Esophagus squamous epithelium (tissue), 5 donors: ENCODE measurements around the gene NUDT13. TPM values are rescaled to one million over a fixed set of nuclear protein-coding genes. Genes with fewer than 3 reads are reported as not detected.

ENCODE experiments used
- DNase-seq: peaks from one replicate; lab custom pipeline; 2025; lab: John Stamatoyannopoulos, UW
- H3K27ac ChIP-seq, 4 donors: fragments of 200-600 bp; sonication (generic); one replicate each; pipeline ENCODE4 v1.5.1; 2016 to 2019; ENCODE audit warnings: mild to moderate bottlenecking in 1 of 4
- H3K27me3 ChIP-seq, 4 donors: fragments of 200-600 bp; sonication (generic); 1 replicate in 3 of 4; 2 replicates in 1 of 4; pipeline versions ENCODE4 v1.5.1 to v1.6.0; 2017 to 2021; ENCODE audit warnings: antibody characterized with exemption in 1 of 4
- H3K36me3 ChIP-seq, 3 donors: fragments of 200-600 bp; sonication (generic); one replicate each; pipeline ENCODE4 v1.5.1; 2016 to 2019
- H3K4me1 ChIP-seq, 3 donors: fragments of 200-600 bp; sonication (generic); one replicate each; pipeline ENCODE4 v1.5.1; 2017 to 2019
- H3K4me3 ChIP-seq, 4 donors: fragments of 200-600 bp; sonication (generic); 1 replicate in 3 of 4; 2 replicates in 1 of 4; pipeline ENCODE4 v1.5.1; 2016 to 2019; ENCODE audit warnings: mild to moderate bottlenecking in 2 of 4, moderate library complexity in 1 of 4
- H3K9me3 ChIP-seq, 3 donors: fragments of 200-600 bp; sonication (generic); one replicate each; pipeline ENCODE4 v1.5.1; 2016 to 2019
- POLR2A ChIP-seq, 4 donors: fragments of 450-650 bp; IDR thresholded peaks; one replicate each; pipeline ENCODE4 v1.6.1; 2017; ENCODE audit warnings: antibody characterized with exemption in 4 of 4, mild to moderate bottlenecking in 4 of 4, moderate library complexity in 3 of 4
- WGBS, 2 donors: methylation state at CpG; one replicate each; pipeline ENCODE4 v1.1.5; 2018; 5-methylcytosine and 5-hydroxymethylcytosine counted together
- intact Hi-C: fragments of 100-400 bp; cut with DNase I; formaldehyde crosslinking; loops from one replicate; pipeline ENCODE4 v1.15.0; 2022
- total RNA-seq, 4 donors: library from RNA; depleted of rRNA; stranded (reverse); fragments of >200 nt; gene quantifications; one replicate each; pipeline ENCODE4 v1.1.0, GENCODE V29; 2016
- TF ChIP-seq, protein P1 (sequence below), 6 experiments: fragments of 450-650 bp in 4 of 6; fragments of 200-600 bp in 2 of 6; sonication (generic) in 2 of 6; IDR thresholded peaks; one replicate each; pipeline ENCODE4 v1.5.1; 2016 to 2019; ENCODE audit warnings: antibody characterized with exemption in 6 of 6, mild to moderate bottlenecking in 4 of 6, moderate library complexity in 4 of 6
- donor health status: DM: yes; HTN: yes; CAD: no.

NUDT13 gene
- total RNA-seq, 4 donors from 2014 or later: 0.88 to 1.9 (median 1.3) TPM; not detected in 1

- no peaks in the 10 kb centered on the region for H3K9me3 ChIP-seq
- intact Hi-C loops: no loop called here
- H3K4me1 ChIP-seq: peaks cover 0 to 19% (median 3%) of the 10 kb centered on the region in 3 donors
- H3K27me3 ChIP-seq: no peaks in the 10 kb centered on the region
- DNase-seq: no peak
- 92 to 94% methylated on average over 3 to 5 of the region's 5 CpGs for WGBS, 2 donors
- TF ChIP-seq, protein P1, sequence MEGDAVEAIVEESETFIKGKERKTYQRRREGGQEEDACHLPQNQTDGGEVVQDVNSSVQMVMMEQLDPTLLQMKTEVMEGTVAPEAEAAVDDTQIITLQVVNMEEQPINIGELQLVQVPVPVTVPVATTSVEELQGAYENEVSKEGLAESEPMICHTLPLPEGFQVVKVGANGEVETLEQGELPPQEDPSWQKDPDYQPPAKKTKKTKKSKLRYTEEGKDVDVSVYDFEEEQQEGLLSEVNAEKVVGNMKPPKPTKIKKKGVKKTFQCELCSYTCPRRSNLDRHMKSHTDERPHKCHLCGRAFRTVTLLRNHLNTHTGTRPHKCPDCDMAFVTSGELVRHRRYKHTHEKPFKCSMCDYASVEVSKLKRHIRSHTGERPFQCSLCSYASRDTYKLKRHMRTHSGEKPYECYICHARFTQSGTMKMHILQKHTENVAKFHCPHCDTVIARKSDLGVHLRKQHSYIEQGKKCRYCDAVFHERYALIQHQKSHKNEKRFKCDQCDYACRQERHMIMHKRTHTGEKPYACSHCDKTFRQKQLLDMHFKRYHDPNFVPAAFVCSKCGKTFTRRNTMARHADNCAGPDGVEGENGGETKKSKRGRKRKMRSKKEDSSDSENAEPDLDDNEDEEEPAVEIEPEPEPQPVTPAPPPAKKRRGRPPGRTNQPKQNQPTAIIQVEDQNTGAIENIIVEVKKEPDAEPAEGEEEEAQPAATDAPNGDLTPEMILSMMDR (IDR thresholded peaks at IDR 0.05): no peak
- no peak for TF ChIP-seq POLR2A (IDR thresholded peaks at IDR 0.05)
- H3K4me3 ChIP-seq: no peak overlapping the region
- no peak overlapping the region for H3K27ac ChIP-seq
- H3K36me3 ChIP-seq: no peaks in the 10 kb centered on the region
Measured at GRCh38 chr10:73084209-73084608, 26.0 kb upstream of the NUDT13 start.

GRCh38 chr10:73086816-73087215, 23.4 kb upstream of the NUDT13 start:
- no peak for DNase-seq
- Histone ChIP-seq H3K4me3 (no peak overlapping the region), H3K27me3 (no peaks in the 10 kb centered on the region), H3K36me3 (no peaks in the 10 kb centered on the region), H3K4me1 (peaks cover 0 to 19% (median 3%) of the 10 kb centered on the region in 3 donors), H3K9me3 (no peaks in the 10 kb centered on the region), H3K27ac (no peak overlapping the region)
- intact Hi-C loops: no loop called here
- TF ChIP-seq, protein P1 (IDR thresholded peaks at IDR 0.05): no peak
- no peak for TF ChIP-seq POLR2A (IDR thresholded peaks at IDR 0.05)
- WGBS, 2 donors: 83 to 84% methylated on average over 4 of the region's 4 CpGs

- Histone ChIP-seq H3K36me3 (no peaks in the 10 kb centered on the region), H3K4me3 (no peak overlapping the region), H3K9me3 (no peaks in the 10 kb centered on the region), H3K27me3 (no peaks in the 10 kb centered on the region), H3K27ac (no peak overlapping the region), H3K4me1 (peaks cover 0 to 18% (median 1%) of the 10 kb centered on the region in 3 donors)
- DNase-seq: no peak
- intact Hi-C loops: no loop called here
- TF ChIP-seq POLR2A (IDR thresholded peaks at IDR 0.05): no peak
- TF ChIP-seq, protein P1 (IDR thresholded peaks at IDR 0.05): no peak
Measured at GRCh38 chr10:73088304-73088703, 22.0 kb upstream of the NUDT13 start.

DNA sequence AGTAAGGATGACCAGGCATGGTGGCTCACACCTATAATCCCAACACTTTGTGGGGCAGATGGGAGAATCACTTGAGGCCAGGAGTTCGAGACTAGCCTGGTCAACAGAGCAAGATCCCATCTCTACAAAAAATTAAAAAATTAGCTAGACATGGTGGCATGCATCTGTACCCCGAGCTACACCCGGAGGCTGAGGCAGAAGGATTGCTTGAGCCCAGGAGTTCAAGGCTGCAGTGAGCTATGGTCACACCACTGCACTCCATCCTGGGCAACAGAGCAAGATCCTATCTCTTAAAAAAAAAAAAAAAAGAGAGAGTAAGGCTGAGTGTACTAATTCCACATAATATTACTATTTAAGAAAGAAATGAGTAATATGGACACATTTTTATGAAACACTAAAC, 17.4 kb upstream of the NUDT13 start:
- H3K9me3 ChIP-seq: no peaks in the 10 kb centered on the region
- no peaks in the 10 kb centered on the region for H3K36me3 ChIP-seq
- peaks cover 0 to 33% (median 14%) of the 10 kb centered on the region in 3 donors for H3K4me1 ChIP-seq
- intact Hi-C loops: no loop called here
- no peak for DNase-seq
- H3K27me3 ChIP-seq: no peaks in the 10 kb centered on the region
- no peak overlapping the region for H3K27ac ChIP-seq
- WGBS, 2 donors: 96 to 100% methylated on average over 3 of the region's 3 CpGs
- H3K4me3 ChIP-seq: no peak overlapping the region
- TF ChIP-seq, protein P1 (IDR thresholded peaks at IDR 0.05): no peak
- TF ChIP-seq POLR2A (IDR thresholded peaks at IDR 0.05): no peak

GRCh38 chr10:73093922-73094850, 16.1 kb upstream of the NUDT13 start:
- peak overlapping the region in 1 of 4 donors; percentile 96 for H3K27ac ChIP-seq
- H3K4me1 ChIP-seq: peaks cover 0 to 33% (median 14%) of the 10 kb centered on the region in 3 donors
- no peak for DNase-seq
- no peaks in the 10 kb centered on the region for H3K9me3 ChIP-seq
- 52 to 55% methylated on average over 2 of the region's 2 CpGs for WGBS, 2 donors
- intact Hi-C loops: no loop called here
- H3K4me3 ChIP-seq: peak overlapping the region in 2 of 4 donors; percentile 83 to 91
- TF ChIP-seq, protein P1 (IDR thresholded peaks at IDR 0.05): no peak
- no peaks in the 10 kb centered on the region for H3K27me3 ChIP-seq
- H3K36me3 ChIP-seq: no peaks in the 10 kb centered on the region
